D721Med (cell line): ENCODE measurements around the gene PCDH9.

Experiments
- DNase-seq: peaks from one replicate; pipeline ENCODE4 v3.0.0; 2011; ENCODE audit warnings: low spot score; ENCODE audit not compliant: insufficient read length
- FAIRE-seq: peaks from 2 replicates; lab custom pipeline; 2011; peaks lifted over from hg19 to GRCh38; lab: Jason Lieb, UNC
- CTCF ChIP-seq: IDR thresholded peaks from 2 replicates; pipeline ENCODE4 v1.5.1; 2012; ENCODE audit warnings: mild to moderate bottlenecking, control low read depth; ENCODE audit not compliant: insufficient read depth; ENCODE audit errors: missing control alignments

Gene PCDH9

GRCh38 chr13:66830940-66831716 lies 399.0 kb downstream of the PCDH9 start:
- DNase-seq (no peak), FAIRE-seq (no peak)
- no peak for TF ChIP-seq CTCF

DNA sequence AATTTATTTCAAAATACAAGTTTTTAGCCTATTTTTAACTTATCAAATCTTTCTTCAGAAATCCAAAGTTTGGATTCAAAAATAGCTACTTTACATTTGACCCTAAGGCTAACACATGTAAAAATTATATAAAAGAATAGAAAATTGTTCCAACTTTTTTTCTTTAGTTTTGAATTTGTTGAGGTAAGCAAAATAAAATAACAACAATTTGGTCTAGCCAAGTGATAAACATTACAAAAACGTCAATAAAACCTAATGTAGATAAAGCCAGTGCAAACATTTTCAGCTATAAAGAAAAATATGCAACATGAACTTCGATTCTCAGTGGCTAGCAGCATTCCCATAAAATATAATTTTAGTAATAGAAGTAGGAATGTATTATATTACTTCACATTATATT lies 400.3 kb downstream of the PCDH9 start:
- no peak for TF ChIP-seq CTCF
- no peak for FAIRE-seq
- DNase-seq, result no peak

DNA sequence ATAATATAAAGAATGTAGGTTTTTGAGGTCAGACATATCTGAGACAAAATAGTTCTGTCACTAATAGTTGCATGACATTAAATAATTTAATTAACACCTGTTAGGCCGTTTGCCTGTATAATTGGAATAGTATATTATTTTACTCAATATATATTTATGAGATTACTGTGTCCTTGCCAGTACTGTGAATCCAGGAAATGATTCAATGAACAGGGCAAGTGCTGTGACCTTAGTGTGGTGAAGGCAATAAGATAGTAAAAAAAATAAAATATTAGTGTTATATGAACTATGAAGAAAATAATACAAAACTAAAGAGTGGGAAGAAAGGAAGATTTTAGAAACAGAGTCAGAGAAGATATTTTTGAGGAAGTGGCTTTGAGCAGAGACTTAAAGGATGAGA lies 403.7 kb downstream of the PCDH9 start:
- no peak for DNase-seq
- no peak for FAIRE-seq
- TF ChIP-seq CTCF, result no peak

- DNase-seq (no peak), FAIRE-seq (no peak)
- TF ChIP-seq CTCF, result no peak
These were observed 408.6 kb downstream of the PCDH9 start for GRCh38 chr13:66821551-66821950.

GRCh38 chr13:66811455-66811854 lies 418.7 kb downstream of the PCDH9 start:
- DNase-seq (no peak), FAIRE-seq (no peak)
- no peak for TF ChIP-seq CTCF

DNA sequence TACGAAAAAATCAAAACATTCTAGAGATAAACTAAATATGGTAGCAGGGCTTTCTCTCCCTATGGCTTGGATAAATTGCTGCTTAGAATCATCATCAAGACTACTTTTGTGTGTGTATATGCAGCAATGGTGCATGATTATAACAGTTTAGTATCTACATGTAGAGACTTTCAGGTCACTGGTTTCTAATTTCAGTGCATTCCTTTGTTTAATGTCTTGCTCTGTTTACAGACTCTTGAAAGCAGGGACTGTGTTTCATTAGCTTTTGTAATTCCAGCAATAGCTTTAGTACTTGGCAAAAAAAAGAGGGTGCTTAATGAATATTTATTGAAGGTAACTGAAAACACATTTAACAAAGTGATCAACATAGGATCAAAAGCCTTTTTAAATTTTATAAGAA lies 420.7 kb downstream of the PCDH9 start:
- no peak for FAIRE-seq
- no peak for TF ChIP-seq CTCF
- no peak for DNase-seq

GRCh38 chr13:66807251-66807650 lies 422.9 kb downstream of the PCDH9 start:
- no peak for DNase-seq
- no peak for FAIRE-seq
- no peak for TF ChIP-seq CTCF
